ENCODE results near the gene MAG.
A peak's percentile ranks its signal among the peaks of the same experiment; 100 is the strongest.

Gene MAG

DNA sequence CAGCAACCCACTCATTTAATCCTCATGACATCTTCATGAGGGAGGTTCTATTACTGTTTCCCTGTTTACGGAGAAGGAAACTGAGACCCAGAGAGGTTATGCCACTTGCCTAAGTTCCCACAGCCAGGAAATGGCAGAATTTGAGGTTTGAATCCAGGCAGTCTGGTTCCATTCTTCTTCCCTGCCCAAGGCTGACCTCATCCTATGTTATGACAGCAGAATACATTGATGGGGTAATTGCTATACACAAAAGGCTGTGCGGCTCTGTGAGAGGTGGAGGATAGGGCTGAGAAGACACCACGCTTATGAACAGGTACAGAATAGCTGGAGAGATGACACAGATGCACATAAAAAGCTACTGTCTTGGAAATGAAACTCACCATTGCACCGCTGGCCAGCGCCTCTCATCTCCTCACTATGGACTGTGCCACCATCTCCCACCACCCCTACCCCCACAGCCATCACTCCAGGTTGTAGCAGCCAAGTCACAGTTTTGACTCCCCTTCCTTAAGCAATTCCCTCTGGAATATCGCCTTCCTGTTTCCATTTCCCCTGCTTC, 11.5 kb downstream of the MAG start:
- DNase-seq (ENCODE audit: extremely low spot score), result no peak
- CTCF ChIA-PET, result interaction anchor here (2.0 kb wide), 1 partner anchor 11 kb away, joined by 6 read pairs; no protein-coding TSS in a partner anchor
- POLR2A ChIA-PET, result no interaction called here
- TF ChIP-seq, protein P1, sequence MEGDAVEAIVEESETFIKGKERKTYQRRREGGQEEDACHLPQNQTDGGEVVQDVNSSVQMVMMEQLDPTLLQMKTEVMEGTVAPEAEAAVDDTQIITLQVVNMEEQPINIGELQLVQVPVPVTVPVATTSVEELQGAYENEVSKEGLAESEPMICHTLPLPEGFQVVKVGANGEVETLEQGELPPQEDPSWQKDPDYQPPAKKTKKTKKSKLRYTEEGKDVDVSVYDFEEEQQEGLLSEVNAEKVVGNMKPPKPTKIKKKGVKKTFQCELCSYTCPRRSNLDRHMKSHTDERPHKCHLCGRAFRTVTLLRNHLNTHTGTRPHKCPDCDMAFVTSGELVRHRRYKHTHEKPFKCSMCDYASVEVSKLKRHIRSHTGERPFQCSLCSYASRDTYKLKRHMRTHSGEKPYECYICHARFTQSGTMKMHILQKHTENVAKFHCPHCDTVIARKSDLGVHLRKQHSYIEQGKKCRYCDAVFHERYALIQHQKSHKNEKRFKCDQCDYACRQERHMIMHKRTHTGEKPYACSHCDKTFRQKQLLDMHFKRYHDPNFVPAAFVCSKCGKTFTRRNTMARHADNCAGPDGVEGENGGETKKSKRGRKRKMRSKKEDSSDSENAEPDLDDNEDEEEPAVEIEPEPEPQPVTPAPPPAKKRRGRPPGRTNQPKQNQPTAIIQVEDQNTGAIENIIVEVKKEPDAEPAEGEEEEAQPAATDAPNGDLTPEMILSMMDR (IDR thresholded peaks at IDR 0.05; ENCODE audit: control extremely low read depth, extremely low read depth, low read depth, missing control alignments), result no peak

DNA sequence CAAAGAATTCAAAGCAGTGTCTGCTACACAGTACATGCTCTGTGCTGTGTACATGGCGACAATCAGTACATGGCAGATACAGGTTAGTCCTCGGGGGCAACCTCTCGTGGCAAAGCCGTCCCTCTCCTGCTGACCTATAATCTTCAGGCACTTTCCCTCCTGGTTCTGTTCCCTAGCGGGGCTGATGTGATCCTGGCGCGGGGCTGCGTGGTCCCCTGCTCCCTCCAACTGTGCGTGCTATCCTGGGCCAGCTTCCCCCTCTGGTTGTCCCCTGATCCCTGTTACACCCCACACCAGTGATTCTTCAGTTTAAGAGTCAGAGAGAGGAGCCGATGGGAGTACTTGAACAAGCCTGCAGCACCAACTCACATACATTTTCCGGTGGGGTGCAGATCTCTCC, 12.1 kb downstream of the MAG start:
- ChIA-PET CTCF (interaction anchor here (1.6 to 2.0 kb wide), 3 partner anchors 8 to 21 kb away, joined by 3 to 6 read pairs (median 4); no protein-coding TSS in a partner anchor), POLR2A (no interaction called here)
- no peak for DNase-seq (ENCODE audit: extremely low spot score)
- TF ChIP-seq, protein P1 (IDR thresholded peaks at IDR 0.05; ENCODE audit: control extremely low read depth, extremely low read depth, low read depth, missing control alignments), result no peak

DNA sequence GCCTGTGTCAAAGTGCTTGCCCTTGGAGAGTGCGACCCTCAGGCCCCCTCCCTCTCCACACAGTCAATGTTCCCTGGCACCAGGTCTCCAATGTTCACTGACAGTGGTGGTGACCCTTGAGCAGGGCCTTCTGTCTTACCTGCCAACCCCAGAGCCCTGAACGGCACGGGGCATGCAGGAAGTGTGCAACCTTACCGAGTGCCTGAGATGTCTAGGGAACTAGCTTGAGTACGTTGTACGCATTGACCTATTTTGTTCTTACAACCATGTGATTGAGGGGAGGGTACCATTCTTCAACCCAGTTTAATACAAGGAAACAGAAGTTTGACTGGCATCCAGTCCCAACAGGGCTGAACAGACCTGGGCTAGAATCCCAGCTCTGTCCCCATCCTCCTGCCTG, 13.2 kb downstream of the MAG start:
- DNase-seq (ENCODE audit: extremely low spot score), result no peak
- TF ChIP-seq, protein P1 (IDR thresholded peaks at IDR 0.05; ENCODE audit: control extremely low read depth, extremely low read depth, low read depth, missing control alignments), result no peak
- CTCF ChIA-PET, result interaction anchor here (1.6 to 1.7 kb wide), 2 partner anchors 9 to 20 kb away, joined by 3 to 4 read pairs; no protein-coding TSS in a partner anchor
- POLR2A ChIA-PET, result no interaction called here

DNA sequence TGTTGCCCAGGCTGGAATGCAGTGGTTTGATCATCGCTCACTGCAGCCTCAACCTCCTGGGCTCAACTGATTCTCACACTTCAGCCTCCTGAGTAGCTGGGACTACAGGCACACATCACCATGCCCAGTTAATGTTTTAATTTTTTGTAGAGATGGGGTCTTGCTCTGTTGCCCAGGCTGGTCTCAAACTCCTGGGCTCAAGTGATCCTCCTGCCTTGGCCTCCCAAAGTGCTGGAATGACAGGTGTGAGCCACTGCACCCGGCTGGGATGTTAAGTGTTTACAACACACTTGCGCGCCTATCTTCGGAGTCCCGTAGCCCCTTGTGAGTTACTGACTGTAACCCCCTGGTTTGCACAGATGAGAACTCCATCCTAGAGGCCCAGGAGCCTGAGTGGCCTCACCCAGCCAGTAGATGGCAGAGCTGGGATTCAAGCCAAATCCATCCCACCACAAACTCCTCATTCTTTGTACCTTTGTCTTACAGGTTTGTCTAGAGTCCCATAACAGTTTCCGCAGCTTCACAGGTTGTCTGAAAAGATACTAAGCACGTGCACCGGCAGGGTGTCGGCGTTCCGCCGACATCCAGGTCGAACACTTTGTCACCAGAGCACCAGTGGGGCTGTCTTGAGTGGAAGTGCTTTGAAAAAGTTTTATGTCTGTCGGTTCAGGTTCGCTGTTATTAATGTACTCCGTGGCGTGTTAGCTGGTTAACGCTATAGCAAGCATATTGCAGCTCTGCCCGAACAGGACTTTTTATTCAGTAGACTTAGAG, 14.7 kb downstream of the MAG start:
- DNase-seq (ENCODE audit: extremely low spot score), result peak; percentile 50
- POLR2A ChIA-PET, result no interaction called here
- TF ChIP-seq, protein P1 (IDR thresholded peaks at IDR 0.05; ENCODE audit: control extremely low read depth, extremely low read depth, low read depth, missing control alignments), result peak; percentile 43
- CTCF ChIA-PET, result interaction anchor here (1.3 to 2.6 kb wide), 3 partner anchors 11 to 16 kb away, joined by 3 to 6 read pairs (median 5); no protein-coding TSS in a partner anchor

DNA sequence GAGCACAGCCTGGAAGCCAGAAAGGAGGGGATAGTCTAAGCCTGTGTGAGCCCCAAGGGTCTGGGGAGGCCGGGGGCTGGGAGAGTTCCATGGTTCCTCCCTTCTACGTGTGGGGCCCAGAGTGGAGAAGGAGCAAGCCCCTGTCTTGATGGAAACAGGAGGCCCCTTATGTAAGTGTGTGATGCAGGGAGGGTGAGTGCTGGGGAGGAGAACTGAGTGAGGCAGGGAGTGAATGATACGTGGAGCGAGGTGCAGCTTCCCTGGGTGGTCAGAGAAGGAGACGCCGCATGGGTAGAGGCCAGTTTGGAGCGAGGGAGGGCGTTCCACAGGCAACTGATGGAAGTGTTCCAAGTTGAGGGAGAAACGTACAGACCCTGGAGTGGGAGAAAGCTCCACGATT, 16.0 kb downstream of the MAG start:
- TF ChIP-seq, protein P1 (IDR thresholded peaks at IDR 0.05; ENCODE audit: control extremely low read depth, extremely low read depth, low read depth, missing control alignments), result no peak
- ChIA-PET CTCF (interaction anchor here (1.0 to 2.6 kb wide), 2 partner anchors 12 to 187 kb away, joined by 4 to 6 read pairs; no protein-coding TSS in a partner anchor), POLR2A (no interaction called here)
- no peak for DNase-seq (ENCODE audit: extremely low spot score)

DNA sequence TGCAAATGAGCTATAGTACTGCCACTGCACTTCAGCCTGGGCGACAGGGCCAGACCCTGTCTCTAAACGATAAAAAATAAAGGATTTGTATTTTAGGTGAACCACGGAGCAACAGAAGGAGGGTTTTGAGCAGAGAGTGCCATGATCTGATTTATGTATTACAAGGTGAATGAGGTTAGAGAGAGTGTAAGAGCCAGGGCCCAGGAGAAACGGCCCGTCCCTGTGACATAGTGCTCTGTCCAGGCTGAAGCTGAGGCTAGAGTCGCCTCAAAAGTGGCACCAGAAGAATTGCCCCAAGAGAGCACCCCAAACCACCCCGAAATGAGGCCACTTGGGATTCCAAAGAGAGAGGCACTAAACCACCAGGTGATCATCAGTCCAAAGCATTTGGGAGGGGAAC, 16.9 kb downstream of the MAG start:
- no peak for DNase-seq (ENCODE audit: extremely low spot score)
- TF ChIP-seq, protein P1 (IDR thresholded peaks at IDR 0.05; ENCODE audit: control extremely low read depth, extremely low read depth, low read depth, missing control alignments), result no peak
- CTCF ChIA-PET, result no interaction called here
- POLR2A ChIA-PET, result no interaction called here
